HCT116 (cell line): ENCODE results near the gene A3GALT2. TPM values are rescaled to one million over a fixed set of nuclear protein-coding genes. Genes with fewer than 3 reads are reported as not detected.

Source experiments
- ATAC-seq: fragments of 200-7000 bp; cut with Tn5 transposase; 2 replicates; pipeline ENCODE4 v1.9.1; 2020; ENCODE audit warnings: mild to moderate bottlenecking, moderate library complexity
- BruUV-seq: library from RNA; stranded (reverse); fragments of 400-500 nt; replicated peaks from 2 replicates; lab custom pipeline; 2021; lab: Mats Ljungman, UMichigan
- CTCF ChIA-PET: fragments of 300-600 bp; sonication (Branson Sonifier 250); formaldehyde crosslinking; loops from one replicate; lab custom pipeline; 2021; ENCODE audit warnings: antibody characterized with exemption; lab: Charles Lee
- POLR2A ChIA-PET: fragments of 300-600, 350-600 bp; sonication (Branson Sonifier 250); formaldehyde crosslinking; loops from one replicate; lab custom pipeline; 2021; ENCODE audit warnings: antibody characterized with exemption; lab: Charles Lee
- RAD21 ChIA-PET, 2 experiments: fragments of 300-600 bp; sonication (Branson Sonifier 250); formaldehyde crosslinking; loops; one replicate each; lab custom pipeline; 2023; ENCODE audit warnings: low total read pairs in 2 of 2; ENCODE audit not compliant: uncharacterized antibody in 2 of 2, unreplicated experiment in 2 of 2, low non-redundant PET in 1 of 2; lab: Charles Lee
- DNase-seq: peaks from one replicate; pipeline ENCODE4 v3.0.0-alpha.2; 2010; ENCODE audit warnings: low read depth, low spot score
- H2AFZ ChIP-seq: fragments of 200-600 bp; shearing (Covaris generic), sonication (generic); 2 replicates; pipeline ENCODE4 v1.6.1; 2017; ENCODE audit warnings: low read depth, mixed run types, mixed read lengths, antibody characterized with exemption, low read length; ENCODE audit not compliant: poor library complexity, severe bottlenecking
- H3K27ac ChIP-seq: 2 replicates; pipeline ENCODE4 v1.5.1; 2012; ENCODE audit warnings: low read depth, low read length
- H3K27me3 ChIP-seq: fragments of 200-600 bp; sonication (generic); 2 replicates; pipeline ENCODE4 v1.6.1; 2016; ENCODE audit warnings: mixed run types, low read length, mixed read lengths; ENCODE audit not compliant: insufficient read depth
- H3K36me3 ChIP-seq, 2 experiments: fragments of 200-500 bp in 1 of 2; fragments of 200-600 bp in 1 of 2; sonication (Bioruptor generic) in 1 of 2; sonication (generic) in 1 of 2; 2 replicates each; pipeline versions ENCODE4 v1.5.1 to v1.6.1; 2014 to 2016; ENCODE audit warnings: low read length in 2 of 2, inconsistent platforms in 1 of 2, mixed read lengths in 1 of 2, mixed run types in 1 of 2; ENCODE audit not compliant: insufficient read depth in 2 of 2, control insufficient read depth in 1 of 2
- H3K4me1 ChIP-seq, 2 experiments: fragments of 200-600 bp in 1 of 2; sonication (generic) in 1 of 2; 2 replicates each; pipeline versions ENCODE4 v1.5.1 to v1.6.1; 2012 to 2017; ENCODE audit warnings: low read length in 2 of 2, inconsistent platforms in 1 of 2, mild to moderate bottlenecking in 1 of 2, mixed read lengths in 1 of 2, mixed run types in 1 of 2, moderate library complexity in 1 of 2; ENCODE audit not compliant: insufficient read depth in 2 of 2, control insufficient read depth in 1 of 2
- H3K4me2 ChIP-seq: fragments of 200-600 bp; sonication (generic); 2 replicates; pipeline ENCODE4 v1.6.1; 2017; ENCODE audit warnings: mixed run types, low read length, mixed read lengths
- H3K4me3 ChIP-seq, 2 experiments: fragments of 200-600 bp in 1 of 2; sonication (generic) in 1 of 2; replicated peaks in 1 of 2; 2 replicates each; pipeline ENCODE4 v1.5.1; 2011 to 2016; ENCODE audit warnings: low read length in 2 of 2, control low read depth in 1 of 2, low read depth in 1 of 2, mild to moderate bottlenecking in 1 of 2, mixed read lengths in 1 of 2, mixed run types in 1 of 2
- H3K79me2 ChIP-seq: fragments of 200-600 bp; sonication (generic); 2 replicates; pipeline ENCODE4 v1.6.1; 2017; ENCODE audit warnings: mild to moderate bottlenecking, mixed run types, low read length, moderate library complexity, mixed read lengths; ENCODE audit not compliant: insufficient read depth
- H3K9ac ChIP-seq: fragments of 200-600 bp; sonication (generic); 2 replicates; pipeline ENCODE4 v1.6.1; 2016; ENCODE audit warnings: low read length, mixed read lengths
- H3K9me2 ChIP-seq: fragments of 200-600 bp; sonication (generic), shearing (Covaris generic); 2 replicates; pipeline ENCODE4 v1.6.1; 2017; ENCODE audit warnings: mixed run types, mild to moderate bottlenecking, moderate library complexity; ENCODE audit not compliant: insufficient read depth
- H3K9me3 ChIP-seq, 2 experiments: fragments of 200-500 bp in 1 of 2; fragments of 200-600 bp in 1 of 2; sonication (Bioruptor generic) in 1 of 2; sonication (generic) in 1 of 2; 2 replicates each; pipeline ENCODE4 v1.6.1; 2014 to 2017; ENCODE audit warnings: low read length in 2 of 2, mixed read lengths in 2 of 2, inconsistent platforms in 1 of 2, low read depth in 1 of 2, mild to moderate bottlenecking in 1 of 2, mixed run types in 1 of 2, moderate library complexity in 1 of 2; ENCODE audit not compliant: control insufficient read depth in 1 of 2, insufficient read depth in 1 of 2
- H4K20me1 ChIP-seq: fragments of 200-600 bp; sonication (generic), shearing (Covaris generic); 2 replicates; pipeline ENCODE4 v1.6.1; 2017; ENCODE audit warnings: mixed run types, mild to moderate bottlenecking, moderate library complexity; ENCODE audit not compliant: insufficient read depth
- ATF3 ChIP-seq: IDR thresholded peaks from 2 replicates; pipeline ENCODE4 v1.6.1; 2012
- CEBPB ChIP-seq: IDR thresholded peaks from 2 replicates; pipeline ENCODE4 v1.6.1; 2012; ENCODE audit warnings: low read depth
- CTCF ChIP-seq, 3 experiments: fragments of 200-600 bp in 1 of 3; sonication (generic) in 1 of 3; IDR thresholded peaks in 2 of 3; conservative IDR thresholded peaks in 1 of 3; 2 replicates each; pipeline ENCODE4 v1.5.1; 2012 to 2017; ENCODE audit warnings: low read depth in 2 of 3, low read length in 2 of 3, antibody characterized with exemption in 1 of 3, borderline replicate concordance in 1 of 3, control low read depth in 1 of 3, mild to moderate bottlenecking in 1 of 3, mixed read lengths in 1 of 3, mixed run types in 1 of 3, moderate library complexity in 1 of 3; ENCODE audit not compliant: insufficient read depth in 1 of 3
- EGR1 ChIP-seq: IDR thresholded peaks from 2 replicates; pipeline ENCODE4 v1.6.1; 2012; ENCODE audit warnings: low read depth
- ELF1 ChIP-seq: IDR thresholded peaks from 2 replicates; pipeline ENCODE4 v1.6.1; 2012; ENCODE audit warnings: low read depth, borderline replicate concordance
- EZH2 ChIP-seq: fragments of 200-600 bp; sonication (generic); IDR thresholded peaks from 2 replicates; pipeline ENCODE4 v1.6.1; 2017; ENCODE audit warnings: antibody characterized with exemption, mixed run types
- FOSL1 ChIP-seq: IDR thresholded peaks from 2 replicates; pipeline ENCODE4 v1.6.1; 2012; ENCODE audit warnings: low read depth
- POLR2A ChIP-seq: IDR thresholded peaks from 2 replicates; pipeline ENCODE4 v1.7.0; 2011; ENCODE audit warnings: borderline replicate concordance; ENCODE audit not compliant: insufficient read depth, insufficient read length; ENCODE audit errors: extremely low read depth
- POLR2AphosphoS5 ChIP-seq: IDR thresholded peaks from 2 replicates; pipeline ENCODE4 v1.6.1; 2011; ENCODE audit warnings: mild to moderate bottlenecking, low read depth, low read length, moderate library complexity
- RAD21 ChIP-seq: IDR thresholded peaks from 2 replicates; pipeline ENCODE4 v1.6.1; 2012; ENCODE audit warnings: low read depth, mild to moderate bottlenecking
- REST ChIP-seq: IDR thresholded peaks from 2 replicates; pipeline ENCODE4 v1.6.1; 2012; ENCODE audit warnings: low read depth
- SIN3A ChIP-seq: IDR thresholded peaks from 2 replicates; pipeline ENCODE4 v1.6.1; 2012; ENCODE audit warnings: low read depth
- SP1 ChIP-seq: IDR thresholded peaks from 2 replicates; pipeline ENCODE4 v1.6.1; 2012; ENCODE audit warnings: low read depth
- TCF7L2 ChIP-seq: IDR thresholded peaks from 2 replicates; pipeline ENCODE4 v1.7.0; 2011; ENCODE audit warnings: borderline replicate concordance, inconsistent platforms; ENCODE audit not compliant: insufficient read depth, insufficient read length; ENCODE audit errors: extremely low read depth
- YY1 ChIP-seq: IDR thresholded peaks from 2 replicates; pipeline ENCODE4 v1.6.1; 2011; ENCODE audit warnings: low read length, low read depth, moderate library complexity, mild to moderate bottlenecking; ENCODE audit not compliant: insufficient replicate concordance; ENCODE audit errors: extremely low read depth
- intact Hi-C: fragments of 100-400 bp; cut with micrococcal nuclease; formaldehyde crosslinking; loops from 2 replicates; pipeline ENCODE4 v1.10.0; 2022
- total RNA-seq: library from RNA; stranded (reverse); gene quantifications from one replicate; pipeline ENCODE4 v1.2.1, GENCODE V29; 2021; ENCODE audit not compliant: unreplicated experiment

A3GALT2 gene
- total RNA-seq, 1 experiment from 2014 or later, result not detected

GRCh38 chr1:33359931-33360330, 39.0 kb upstream of the A3GALT2 start:
- no peaks in the 10 kb centered on the region for H3K79me2 ChIP-seq
- TF ChIP-seq SP1 (no peak), ELF1 (no peak), CTCF (IDR thresholded peaks at IDR 0.05 in 2 of 3, conservative IDR thresholded peaks at IDR 0.05 in 1 of 3; ENCODE audit: borderline replicate concordance in 1 of 3, insufficient read depth in 1 of 3, low read depth in 2 of 3, low read length in 2 of 3) (no peak), ATF3 (no peak), SIN3A (no peak), FOSL1 (no peak), RAD21 (no peak), YY1 (no peak), POLR2AphosphoS5 (no peak), EGR1 (no peak), POLR2A (no peak), REST (no peak), TCF7L2 (no peak), CEBPB (no peak), EZH2 (no peak)
- TF ChIP-seq, all 23 proteins: peak for 0
- ChIA-PET CTCF (no interaction called here), POLR2A (no interaction called here), RAD21 (no interaction called here)
- Histone ChIP-seq H3K9me3 (no peaks in the 10 kb centered on the region), H4K20me1 (no peaks in the 10 kb centered on the region), H3K9me2 (no peaks in the 10 kb centered on the region), H3K4me2 (no peak overlapping the region), H3K4me1 (peaks cover 0 to 4% of the 10 kb centered on the region in 2 experiments; a peak in 1 of 4 replicates), H3K36me3 (peaks cover 47 to 61% of the 10 kb centered on the region in 2 experiments), H3K9ac (no peak overlapping the region), H3K4me3 (no peak overlapping the region), H2AFZ (no peak overlapping the region), H3K27ac (no peak overlapping the region), H3K27me3 (no peaks in the 10 kb centered on the region)
- BruUV-seq, result no TSS peak
- DNase-seq, result no peak
- ATAC-seq, result no peak
- intact Hi-C loops, result loop anchor here (10.0 kb wide), 2 partner anchors 145 to 265 kb away; no protein-coding TSS in a partner anchor
